HG02623 (cell line): ENCODE results near the gene ACADS.

Experiments used
- ATAC-seq: cut with Tn5 transposase; IDR thresholded peaks from one replicate; pipeline ENCODE4 v1.9.1; 2021; ENCODE audit warnings: moderate library complexity; ENCODE audit not compliant: unreplicated experiment

Gene ACADS

DNA sequence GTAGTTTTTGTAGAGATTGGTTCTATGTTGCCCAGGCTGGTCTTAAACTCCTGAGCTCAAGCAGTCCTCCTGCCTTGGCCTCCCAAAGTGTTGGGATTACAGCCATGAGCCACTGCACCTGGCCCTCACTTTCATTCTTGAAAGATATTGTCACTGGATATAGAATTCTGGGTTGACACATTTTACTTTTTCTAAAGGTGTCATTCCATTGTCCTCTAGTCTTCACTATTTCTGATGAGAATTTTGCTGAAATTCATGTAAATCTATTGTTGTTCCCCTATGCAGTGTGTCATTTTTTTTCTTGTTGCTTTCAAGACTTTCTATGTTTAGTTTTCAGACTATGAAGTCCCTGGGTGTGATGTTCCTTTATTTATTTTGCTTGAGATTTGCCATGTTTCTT, 29.2 kb downstream of the ACADS start:
- ATAC-seq: no peak

DNA sequence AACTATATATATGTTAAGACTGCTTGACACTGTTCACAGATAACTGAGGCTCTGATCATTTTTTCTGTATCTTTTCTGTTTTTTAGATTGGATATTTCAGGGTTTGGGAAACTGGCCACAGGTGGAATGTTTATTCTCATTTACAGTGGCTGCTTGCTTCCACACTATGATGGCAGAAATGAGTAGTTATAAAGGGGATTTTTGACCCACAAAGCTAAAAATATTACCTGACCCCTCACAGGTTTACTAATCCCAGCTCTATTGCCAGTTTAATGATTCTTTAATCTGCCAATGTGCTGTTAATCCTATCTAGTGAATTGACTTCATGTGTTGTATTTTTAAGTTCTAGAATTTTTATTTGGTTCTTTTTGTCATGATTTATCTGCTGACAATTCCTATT, 29.6 kb downstream of the ACADS start:
- no peak for ATAC-seq

DNA sequence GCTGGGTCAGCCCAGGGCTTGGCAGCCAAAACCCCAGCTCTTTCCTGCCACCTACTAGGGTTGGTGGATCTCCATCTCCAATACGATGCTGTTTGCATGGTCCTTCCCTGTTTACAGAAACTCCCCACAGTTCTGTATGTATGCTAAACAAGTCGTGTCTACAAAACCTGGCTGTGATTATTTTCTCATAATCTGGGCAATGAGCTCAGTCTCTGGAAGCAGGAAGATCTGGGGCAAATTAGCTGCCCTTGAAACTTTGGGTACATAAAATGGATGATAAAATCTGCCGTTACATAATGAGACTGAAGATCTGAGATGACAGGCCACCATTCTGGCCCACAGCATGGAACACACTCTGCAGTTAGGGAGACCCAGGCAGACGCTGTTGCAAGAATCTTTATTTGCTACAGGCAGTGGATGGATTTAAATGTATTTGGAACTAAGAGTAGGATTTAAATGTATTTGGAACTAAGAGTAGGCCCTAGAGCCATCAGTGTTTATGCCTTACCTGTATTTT, 31.7 kb downstream of the ACADS start:
- no peak for ATAC-seq

DNA sequence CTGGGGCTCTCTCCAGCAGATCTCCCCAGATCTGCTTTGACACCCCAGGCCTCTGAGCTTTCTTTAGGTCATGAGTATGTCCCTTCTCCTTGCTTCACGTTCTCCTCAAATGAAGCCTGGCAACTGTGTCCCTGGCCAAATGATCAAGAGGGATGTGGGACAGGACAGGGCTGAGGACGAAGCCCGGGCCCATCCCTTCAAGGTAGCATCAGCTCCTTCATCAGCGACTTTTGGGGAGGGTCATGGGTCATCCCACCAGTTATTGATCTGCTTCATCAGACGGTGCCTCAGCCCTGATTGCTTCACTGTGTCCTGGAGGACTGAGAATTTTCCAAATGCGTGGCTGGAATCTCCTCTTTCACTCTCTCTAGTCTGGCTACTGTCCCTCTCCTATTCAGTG, 32.3 kb downstream of the ACADS start:
- ATAC-seq: no peak

DNA sequence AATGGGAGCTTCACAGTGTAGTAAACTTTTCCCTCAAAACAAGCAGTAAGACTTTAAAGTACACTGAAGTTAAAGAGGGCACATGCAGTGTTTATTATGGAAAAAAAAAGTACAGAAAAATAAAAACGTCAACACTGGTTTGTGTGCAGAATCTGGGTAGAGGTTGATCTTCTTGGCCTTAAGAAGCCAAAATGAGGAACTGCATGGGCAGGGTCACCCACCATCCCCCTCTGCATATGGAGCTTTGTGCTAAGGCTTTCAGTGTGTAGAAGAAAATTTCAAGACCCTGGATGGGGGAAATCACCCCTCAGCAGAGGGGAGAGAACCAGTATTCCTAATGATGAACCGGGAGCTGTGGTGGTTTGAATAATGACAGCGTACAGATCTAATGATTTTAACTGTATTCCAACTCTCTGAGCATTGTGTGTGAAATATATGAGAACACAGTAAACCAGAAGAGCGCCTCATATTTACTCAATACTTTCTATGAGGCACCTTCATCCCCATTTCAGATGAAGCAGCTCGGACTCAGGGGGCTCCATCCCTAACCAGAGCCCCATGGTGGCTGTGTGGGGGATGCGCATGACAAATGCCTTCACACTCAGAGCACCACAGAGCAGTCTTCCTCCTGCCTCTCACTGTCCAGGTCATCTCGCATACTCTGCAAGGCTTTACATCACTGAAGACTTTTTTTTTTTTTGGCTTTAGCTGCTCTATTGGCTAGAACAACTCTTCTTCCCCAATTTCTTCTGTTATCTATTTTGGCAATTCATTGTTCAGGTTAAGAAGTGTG, 33.4 kb downstream of the ACADS start:
- no peak for ATAC-seq

DNA sequence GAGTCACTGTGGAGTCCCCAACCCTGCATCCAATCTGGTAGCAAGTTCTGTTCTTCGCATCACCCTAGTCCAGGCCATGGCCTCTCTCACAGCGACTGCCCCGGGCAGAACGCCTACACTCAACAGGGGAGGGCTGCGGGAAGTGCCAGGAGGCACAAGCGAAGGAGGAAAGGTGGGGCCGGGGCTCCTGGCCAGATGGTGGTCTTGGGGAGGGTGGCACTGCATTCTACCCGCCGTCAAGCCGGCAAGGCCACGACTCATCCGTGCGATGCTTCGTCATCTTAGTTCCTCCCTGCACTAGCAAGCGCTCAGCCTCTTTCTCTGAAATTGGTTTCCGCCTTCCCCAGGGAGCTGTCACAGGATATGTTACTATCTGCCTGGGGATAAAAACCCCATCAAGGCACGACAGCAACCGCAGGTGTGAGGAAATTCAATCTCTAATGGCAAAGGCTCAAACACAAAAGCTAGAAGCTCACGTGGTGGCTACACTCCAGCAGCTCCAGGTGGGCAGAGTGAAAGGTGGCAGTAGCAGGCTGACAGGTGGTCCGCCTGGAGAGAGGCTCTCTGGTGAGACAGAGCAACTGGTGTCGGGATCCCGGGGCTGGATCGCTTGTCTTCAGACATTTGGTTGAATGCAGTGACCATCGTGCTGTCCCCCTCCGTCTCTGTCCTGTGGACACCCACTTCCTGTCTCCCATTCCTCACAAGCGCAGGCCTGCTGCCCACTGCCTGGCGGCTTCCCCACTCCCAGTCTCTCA, 34.1 kb downstream of the ACADS start:
- no peak for ATAC-seq

DNA sequence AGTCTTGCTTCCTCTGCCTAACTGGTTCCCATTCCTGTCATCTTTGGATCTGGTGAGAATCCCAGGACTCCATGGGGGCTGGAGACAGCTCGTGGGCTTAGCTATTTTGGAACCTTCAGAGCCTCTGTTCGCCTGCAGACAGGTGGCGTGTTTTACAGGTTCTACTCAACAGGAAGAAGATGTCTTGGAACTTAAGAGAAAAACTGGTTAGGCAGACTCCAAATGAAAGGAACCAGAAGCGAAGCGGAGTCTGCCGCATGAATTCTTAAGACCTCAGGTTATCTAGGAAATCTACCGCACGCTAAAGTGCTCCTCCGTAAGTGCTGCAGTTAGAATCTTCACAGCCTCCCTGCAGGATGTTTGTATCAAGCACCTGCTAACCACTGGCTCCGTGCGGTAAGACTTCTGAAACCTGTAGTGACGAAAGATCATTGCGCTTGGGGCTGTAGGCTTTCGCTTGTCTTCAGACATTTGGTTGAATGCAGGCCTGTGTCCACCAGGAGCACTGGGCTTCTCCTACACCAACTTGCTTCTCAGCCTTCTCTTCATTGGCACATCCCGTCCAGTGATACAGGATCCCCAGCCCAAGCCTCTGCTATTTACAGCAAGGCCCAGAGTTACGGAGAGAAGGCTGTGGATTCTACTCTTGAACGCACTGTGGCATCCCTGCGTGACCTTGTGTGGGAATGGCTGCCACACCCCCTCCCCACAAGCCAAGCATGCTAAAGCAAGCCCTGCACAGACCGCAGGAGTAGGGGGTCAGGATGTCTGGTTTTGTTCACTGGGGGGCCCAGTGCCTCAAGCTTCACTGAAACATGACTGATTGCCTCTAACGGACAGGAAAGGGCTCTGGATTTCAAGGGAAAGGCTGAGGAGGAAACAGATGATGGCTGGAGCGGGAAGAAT, 35.0 kb downstream of the ACADS start:
- ATAC-seq: no peak

DNA sequence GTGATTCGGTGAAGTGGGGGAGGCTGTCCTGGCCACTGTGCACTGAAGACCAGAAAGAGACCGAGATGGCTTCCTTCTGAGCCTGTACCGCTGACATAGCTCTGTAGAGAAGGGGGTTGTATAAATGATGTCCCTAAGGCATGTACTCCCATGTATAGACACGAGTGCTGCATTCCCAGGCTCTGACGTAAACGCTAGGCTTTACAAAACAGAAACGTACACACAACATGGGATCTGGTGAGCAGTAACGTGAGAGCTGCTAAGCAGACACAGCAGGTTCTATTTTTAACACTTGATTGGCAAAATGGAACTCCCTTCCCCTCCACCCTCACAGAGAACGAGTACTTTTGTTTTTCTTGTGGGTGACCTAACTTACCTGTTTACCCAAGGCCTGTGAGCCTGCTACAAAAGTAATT, 35.9 kb downstream of the ACADS start:
- no peak for ATAC-seq

DNA sequence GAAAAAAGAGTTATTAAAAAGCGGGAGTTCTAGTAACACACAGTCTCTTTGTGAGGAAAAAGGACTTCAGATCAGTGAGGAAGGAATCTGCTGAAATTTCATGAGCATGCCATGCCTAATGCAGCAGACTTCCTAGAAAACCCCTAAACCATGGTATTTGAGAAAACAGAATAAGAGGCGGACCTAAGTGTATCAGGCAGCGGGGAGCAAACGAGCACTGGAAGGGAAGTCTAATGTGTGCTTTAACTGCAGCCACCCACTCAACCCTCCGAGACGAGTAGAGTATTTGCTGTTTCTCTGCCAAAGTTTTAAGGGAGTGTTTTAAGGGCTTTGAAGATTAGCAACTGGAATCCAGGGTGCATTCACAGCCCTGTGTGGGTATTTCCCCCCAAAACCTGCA, 36.5 kb downstream of the ACADS start:
- no peak for ATAC-seq

DNA sequence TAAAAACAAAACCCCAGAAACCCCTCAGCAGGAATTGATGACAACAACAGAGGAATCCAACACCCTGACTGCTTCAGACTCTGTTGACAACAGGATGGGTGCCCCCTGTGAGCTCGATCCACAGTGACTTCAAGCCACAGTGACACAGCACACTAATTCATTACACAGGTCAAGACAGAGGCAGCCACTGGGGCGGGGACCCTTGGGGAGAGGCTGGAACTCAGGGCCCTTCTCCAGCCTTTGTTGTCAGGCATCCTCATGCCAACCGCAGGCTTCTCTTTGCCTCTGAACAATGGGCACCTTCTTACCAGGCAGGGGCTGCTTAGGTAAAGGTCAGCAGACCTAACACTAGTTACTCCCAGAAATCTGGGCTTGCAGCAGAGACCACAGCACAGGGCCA, 37.6 kb downstream of the ACADS start:
- ATAC-seq: no peak

DNA sequence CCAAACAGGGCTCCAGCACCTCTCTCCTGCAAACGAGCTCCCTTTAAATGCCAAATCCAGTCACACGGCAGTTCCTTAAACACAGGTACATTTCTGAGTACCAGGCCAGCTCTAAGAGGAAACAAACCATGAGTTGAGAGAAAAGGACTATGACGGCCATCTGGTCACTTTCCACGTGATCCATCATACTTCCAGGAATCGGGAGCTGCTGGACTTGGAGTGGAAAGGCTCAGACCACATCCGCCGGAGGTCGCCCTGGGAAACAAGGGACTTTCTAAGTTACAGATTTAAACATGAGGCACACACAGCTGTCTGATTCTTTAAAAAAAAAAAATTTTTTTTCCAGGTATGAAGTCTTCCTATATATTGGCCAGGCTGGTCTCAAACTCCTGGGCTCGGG, 39.2 kb downstream of the ACADS start:
- ATAC-seq: no peak

DNA sequence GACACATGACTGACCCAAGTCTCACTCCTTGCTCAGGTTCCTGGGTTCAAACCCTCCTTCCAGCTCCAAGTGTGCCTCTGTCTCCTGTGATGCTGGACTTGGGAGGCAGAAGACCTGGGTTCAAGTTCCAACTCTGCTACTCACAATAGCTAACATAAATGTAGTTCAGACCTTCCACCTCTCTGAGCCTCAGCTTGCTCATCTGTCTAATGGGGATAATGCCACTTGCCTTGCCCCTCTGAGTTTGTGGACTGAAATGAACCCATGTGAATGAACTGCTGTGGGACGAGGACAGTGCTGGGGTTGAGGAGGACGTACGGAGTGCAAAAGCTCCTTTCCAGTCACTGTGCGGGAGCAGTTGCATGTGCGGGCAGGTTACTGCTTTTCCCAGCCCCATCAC, 40.9 kb downstream of the ACADS start:
- ATAC-seq: no peak

DNA sequence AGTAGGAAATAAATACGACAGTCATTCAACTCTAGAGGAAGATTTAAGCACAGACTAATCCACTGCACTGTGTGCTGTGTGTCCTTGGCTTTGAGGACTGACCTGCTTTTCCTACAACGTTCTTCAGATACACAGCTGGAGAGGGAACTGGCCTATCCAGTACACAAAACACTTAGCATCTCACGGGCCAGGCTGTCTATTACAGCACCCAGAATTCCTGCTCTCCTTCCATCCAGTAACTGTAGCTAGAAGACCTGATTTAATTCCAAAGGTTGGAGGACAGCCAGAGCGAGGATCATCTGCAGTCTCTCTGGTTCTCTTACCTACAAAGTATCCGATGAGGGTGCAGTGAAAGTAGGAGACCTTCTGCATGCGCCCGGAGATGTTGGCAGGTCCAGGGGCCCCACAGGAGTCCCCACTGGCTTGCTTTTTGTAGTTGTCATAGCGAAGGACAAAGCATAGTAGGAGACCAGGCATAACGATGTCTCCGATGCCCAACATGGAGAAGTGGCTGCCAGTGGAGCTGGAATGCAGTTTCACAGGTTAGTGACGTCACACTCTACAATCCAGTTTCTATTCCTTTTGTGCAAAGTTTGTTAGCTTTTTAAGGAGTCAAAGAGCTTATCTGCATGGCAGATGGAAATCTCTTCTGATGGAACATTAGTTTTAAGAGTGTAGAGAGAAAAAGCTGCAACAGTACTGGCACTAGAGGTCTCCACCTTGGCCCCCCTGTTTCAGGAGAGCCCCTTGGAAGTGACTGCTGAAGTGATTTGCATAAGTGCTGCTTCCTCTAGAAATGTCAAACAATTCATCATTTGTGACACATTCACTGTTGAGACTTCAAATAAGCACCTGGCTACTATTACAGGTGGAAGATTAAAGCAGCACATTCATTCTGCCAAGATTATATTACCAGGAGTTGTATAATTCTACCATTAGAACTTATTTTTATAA, 41.7 kb downstream of the ACADS start:
- no peak for ATAC-seq

DNA sequence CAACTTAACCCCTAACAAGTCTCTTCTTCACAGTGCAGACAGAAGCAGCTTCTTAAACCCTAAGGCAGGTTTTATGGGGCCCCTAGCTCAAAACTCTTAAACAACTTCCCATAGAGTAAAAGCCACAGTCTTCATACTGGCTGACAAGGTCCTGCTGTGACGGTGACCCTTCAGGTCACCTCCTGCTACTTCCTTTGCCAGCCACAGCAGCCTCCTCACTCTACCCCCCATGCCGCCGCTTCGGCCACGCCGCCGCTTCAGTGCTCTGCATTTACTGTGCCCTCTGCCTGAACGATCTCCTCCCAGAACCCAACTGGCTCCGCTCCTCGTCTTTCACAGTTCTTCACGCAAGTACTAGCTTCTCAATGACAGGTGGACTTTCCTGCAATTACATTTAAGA, 45.5 kb downstream of the ACADS start:
- ATAC-seq: no peak

DNA sequence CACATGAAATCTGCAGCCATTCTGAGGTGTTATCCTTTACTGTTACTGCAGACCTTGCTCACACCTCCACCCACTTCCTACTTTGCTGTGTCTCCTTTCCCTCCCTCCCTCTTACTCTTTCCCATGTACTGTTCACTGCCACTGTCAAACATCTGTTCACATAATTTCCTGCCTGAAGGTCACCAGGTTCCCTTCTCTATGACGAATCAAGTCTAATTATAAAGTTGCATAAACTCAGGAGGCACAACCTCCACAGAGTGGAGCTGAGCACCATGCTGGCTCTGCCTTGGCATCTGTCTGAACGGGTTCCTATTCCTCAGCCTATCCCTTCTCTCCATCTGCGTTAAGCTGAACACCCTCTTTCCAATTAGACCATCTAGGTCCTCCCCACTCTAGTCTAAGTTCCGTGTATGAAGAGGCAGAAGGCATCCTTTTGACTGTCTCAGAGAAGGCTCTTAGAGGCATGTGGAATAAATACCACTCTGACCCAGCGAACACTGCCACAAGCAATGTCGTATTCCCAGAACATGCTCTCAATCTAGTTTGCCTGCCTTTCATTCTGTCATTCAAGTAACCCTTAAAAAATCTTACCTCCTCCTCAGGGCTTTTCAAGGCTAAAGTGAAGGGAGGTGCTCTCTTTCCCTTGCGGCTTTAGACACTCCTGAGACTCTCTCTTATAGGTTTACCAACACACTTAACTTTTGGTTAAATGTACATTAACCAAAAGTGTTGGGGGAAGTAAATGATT, 48.7 kb downstream of the ACADS start:
- ATAC-seq: no peak

DNA sequence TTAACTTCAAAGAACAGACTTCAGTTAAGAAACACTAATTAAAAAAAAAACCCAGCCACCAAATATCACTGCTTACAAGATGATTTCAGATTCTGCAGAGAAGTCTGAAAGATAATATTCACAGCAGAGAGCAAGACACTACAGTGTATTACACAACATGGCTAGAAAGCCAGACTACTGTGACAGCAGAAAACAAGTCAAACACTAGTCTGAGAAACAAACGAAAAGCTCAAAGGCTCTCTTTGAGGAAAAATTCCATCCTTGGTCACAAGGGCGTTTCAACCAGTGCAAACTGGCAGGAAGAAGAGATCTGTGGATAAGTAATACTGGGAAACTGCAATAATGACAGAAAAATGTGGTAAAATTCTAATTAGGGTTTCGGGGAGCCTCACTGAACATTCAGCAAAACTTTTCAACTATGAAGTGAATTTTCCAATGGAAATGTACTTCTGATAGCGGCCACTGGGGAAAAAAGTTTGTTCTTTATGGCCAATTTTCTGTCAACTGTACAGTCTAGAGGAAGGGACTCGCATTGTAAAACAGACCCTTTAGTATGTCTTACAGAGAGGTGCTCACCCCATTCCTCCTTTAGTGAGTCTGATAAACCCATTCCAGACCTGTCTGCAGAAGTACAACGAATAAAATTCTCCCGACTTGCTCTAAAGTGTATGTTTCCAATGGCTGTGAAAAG, 50.4 kb downstream of the ACADS start:
- ATAC-seq: no peak

DNA sequence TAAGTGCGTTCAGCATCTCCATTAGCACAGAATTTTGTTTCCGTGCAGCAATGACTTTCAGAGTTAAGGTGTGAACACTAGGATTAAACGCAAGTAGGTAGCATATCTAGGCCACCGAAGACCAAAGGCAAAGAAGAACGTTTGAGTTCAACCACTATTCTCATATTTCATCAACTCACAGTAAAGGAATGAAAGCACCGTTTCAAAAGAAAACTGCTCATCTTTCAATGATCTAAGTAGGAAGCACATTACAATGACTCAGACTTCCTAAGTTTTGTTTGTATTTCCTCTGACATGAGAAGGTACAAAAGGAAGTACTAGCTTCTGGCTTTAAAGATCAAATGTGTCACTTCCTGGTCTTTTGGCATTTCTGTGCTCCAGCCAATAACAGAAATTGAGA, 57.6 kb downstream of the ACADS start:
- no peak for ATAC-seq

DNA sequence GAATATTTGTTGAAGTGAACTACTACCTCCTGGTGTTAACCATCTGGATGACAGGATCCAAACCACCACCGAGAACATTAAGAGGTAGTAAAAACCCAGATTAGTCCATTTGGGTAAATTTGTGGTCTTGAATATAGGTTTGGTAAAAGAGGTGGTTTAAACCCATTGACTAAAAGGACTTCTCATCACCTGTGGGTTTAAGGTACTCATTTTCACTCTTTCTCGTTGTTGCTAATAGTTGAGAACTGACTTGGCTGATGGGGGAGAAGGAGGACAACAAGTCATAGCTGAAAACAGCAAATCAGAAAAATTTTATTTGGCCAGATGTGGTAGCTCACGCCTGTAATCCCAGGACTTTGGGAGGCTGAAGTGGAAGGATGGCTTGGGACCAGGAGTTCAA, 59.2 kb downstream of the ACADS start:
- ATAC-seq: no peak

DNA sequence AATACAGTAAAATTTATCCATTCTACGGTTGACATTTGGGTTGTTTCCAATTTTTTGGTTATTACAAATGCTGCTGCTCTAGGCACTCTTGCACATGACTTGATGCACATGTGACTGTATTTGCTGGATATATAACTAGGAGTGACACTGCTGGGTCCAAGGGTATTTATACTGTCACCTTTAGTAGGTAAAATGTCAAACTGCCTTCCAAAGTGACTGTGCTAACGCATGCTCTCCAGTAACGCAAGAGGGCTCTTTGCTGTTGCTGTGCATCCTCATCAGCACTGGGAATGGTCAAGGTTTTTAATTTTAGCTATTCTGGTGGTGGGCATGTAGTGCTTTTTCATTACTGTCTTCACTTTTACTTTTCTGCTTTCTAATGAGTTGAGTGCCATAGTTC, 62.3 kb downstream of the ACADS start:
- no peak for ATAC-seq
